Renal cortical epithelial cell (primary cell): ENCODE measurements around the gene INPP5K. TPM values are rescaled to one million over a fixed set of nuclear protein-coding genes. Genes with fewer than 3 reads are reported as not detected.
"Not testable (repeated sequence)": the region's sequence is repeated elsewhere in the genome, so short reads cannot be mapped to it uniquely, and the experiment has no call there.

ENCODE experiments used
- DNase-seq: peaks from one replicate; pipeline ENCODE4 v3.0.0-alpha.2; 2011; ENCODE audit warnings: low read depth
- total RNA-seq: library from RNA; depleted of rRNA; stranded (reverse); fragments of >200 nt; gene quantifications from 2 replicates; pipeline ENCODE4 v1.2.3, GENCODE V29; 2014

Gene INPP5K
- total RNA-seq, 1 donor from 2014 or later = 26.5 TPM

GRCh38 chr17:1464186-1464585, 52.2 kb downstream of the INPP5K start:
- no peak for DNase-seq

GRCh38 chr17:1462164-1463112, 54.0 kb downstream of the INPP5K start:
- no peak for DNase-seq

GRCh38 chr17:1461198-1461944, 55.0 kb downstream of the INPP5K start:
- DNase-seq = no peak

GRCh38 chr17:1460233-1460632, 56.2 kb downstream of the INPP5K start:
- DNase-seq = peak; percentile 70

- peak; percentile 76 for DNase-seq
Measured at GRCh38 chr17:1455797-1456599, 60.4 kb downstream of the INPP5K start, which contains the start of gene CRK. CRK (minus strand) TSS chr17:1456232; CDS start chr17:1456117, 115 bp downstream.

GRCh38 chr17:1455291-1455796, 61.1 kb downstream of the INPP5K start:
- DNase-seq = peak; percentile 54

GRCh38 chr17:1454541-1454940, 61.9 kb downstream of the INPP5K start:
- no peak for DNase-seq

DNA sequence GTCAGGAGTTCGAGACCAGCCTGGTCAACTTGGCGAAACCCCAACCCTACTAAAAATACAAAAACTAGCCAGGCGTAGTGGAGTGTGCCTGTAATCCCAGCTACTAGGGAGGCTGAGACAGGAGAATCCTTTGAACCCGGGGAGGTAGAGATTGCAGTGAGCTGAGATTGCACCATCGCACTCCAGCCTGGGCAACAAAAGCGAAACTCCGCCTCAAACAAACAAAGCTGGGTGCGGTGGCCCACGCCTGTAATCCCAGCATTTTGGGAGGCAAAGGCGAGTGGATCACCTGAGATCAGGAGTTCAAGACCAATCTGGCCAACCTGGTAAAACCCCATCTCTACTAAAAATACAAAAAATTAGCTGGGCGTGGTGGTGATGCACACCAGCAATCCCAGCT, 62.7 kb downstream of the INPP5K start:
- not testable (repeated sequence) for DNase-seq

GRCh38 chr17:1452836-1453235, 63.6 kb downstream of the INPP5K start:
- DNase-seq = no peak

DNA sequence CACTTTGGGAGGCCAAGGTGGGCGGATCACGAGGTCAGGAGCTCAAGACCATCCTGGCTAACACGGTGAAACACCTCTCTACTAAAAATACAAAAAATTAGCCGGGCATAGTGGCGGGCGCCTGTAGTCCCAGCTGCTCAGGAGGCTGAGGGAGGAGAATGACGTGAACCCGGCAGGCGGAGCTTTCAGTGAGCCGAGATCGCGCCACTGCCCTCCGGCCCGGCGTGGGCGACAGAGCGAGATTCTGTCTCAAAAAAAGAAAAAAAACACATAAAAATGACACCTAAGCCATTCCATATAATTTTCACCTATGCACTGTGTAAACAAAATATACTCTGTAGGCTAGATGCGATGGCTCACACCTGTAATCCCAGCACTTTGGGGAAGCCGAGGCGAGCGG, 66.2 kb downstream of the INPP5K start:
- DNase-seq = not testable (repeated sequence)

DNA sequence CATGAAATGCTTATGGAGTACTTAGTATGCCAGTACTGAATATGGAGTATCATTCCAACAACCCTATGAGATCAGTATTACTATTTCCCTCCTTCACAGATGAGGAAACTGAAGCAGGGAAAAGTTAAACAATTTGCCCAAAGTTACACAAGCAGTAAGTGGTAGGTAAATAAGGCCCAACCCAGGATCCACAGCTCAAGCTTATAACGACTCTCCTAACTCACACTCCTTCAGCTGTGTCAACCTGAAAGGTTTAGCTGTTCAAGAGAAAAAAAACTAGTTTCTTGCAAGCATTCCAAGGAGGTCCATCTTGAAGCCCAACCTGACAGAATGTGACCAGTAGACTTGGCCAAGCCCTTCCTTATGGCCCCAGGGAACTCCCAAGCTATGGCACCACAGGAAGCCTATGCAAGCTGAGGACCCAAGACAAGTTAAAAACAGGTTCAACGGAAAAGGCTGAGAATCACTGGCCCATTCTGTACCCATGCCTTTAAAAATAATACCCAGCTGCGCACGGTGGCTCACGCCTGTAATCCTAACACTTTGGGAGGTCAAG, 66.9 kb downstream of the INPP5K start:
- DNase-seq = no peak

- DNase-seq = no peak
Measured at GRCh38 chr17:1447052-1447451, 69.4 kb downstream of the INPP5K start.

DNA sequence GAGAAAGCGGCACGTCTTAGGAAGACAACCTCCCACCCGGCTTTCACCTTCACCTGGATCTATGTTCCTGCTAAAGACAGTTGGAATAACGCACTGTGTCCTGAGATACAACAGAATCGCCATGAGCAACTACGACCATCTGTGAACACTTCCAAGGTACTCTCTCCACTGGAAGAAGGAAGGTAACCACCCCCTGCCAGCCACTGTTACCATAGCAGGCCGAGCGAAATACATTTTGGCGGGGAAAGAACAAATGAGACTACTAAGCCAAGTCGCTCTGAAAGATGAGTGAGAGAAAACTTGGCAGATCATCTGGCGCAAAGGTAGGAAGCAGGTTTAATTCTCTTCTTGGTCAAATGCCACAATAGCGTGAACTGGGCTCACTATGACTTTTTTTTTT, 70.2 kb downstream of the INPP5K start:
- no peak for DNase-seq

DNA sequence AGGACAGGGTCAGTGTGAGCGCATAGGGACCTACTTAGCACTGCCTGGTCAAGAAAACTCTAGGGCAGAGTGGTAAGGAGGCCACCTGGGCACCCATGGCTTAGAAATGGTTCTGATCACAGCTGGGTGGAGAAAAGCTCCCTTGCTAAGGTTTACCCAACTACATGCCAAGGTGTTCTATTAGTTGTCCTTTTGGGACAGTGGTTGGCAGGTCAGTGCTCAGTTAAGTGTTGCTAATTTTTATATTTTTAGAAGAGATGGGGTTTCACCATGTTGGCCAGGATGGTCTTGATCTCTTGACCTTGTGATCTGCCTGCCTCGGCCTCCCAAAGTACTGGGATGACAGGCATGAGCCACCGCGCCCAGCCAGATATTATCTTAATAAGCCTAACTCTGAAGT, 70.7 kb downstream of the INPP5K start:
- not testable (repeated sequence) for DNase-seq

Other genes starting within 250 kb of the INPP5K start
- not detected in 2 replicates for gene BHLHA9, start 246.2 kb downstream of the INPP5K start, total RNA-seq
- not detected in 2 replicates for gene TRARG1, start 236.9 kb downstream of the INPP5K start, total RNA-seq
- gene YWHAE, start 116.4 kb downstream of the INPP5K start, total RNA-seq = 615 and 1,023 TPM in 2 replicates
- gene CRK, start 60.4 kb downstream of the INPP5K start, total RNA-seq = 159 and 234 TPM in 2 replicates
- gene MYO1C, start 23.9 kb downstream of the INPP5K start, total RNA-seq = 214 and 355 TPM in 2 replicates
- gene PITPNA, start 46.2 kb upstream of the INPP5K start, total RNA-seq = 12.2 and 28.3 TPM in 2 replicates
- 8.9 and 33.1 TPM in 2 replicates for gene SLC43A2, start 112.2 kb upstream of the INPP5K start, total RNA-seq
- 0.55 and 1.6 TPM in 2 replicates for gene SCARF1, start 129.1 kb upstream of the INPP5K start, total RNA-seq
- gene RILP, start 133.3 kb upstream of the INPP5K start, total RNA-seq = 4.9 and 19.8 TPM in 2 replicates
- gene PRPF8, start 168.3 kb upstream of the INPP5K start, total RNA-seq = 55.7 and 166 TPM in 2 replicates
- gene TLCD2, start 193.8 kb upstream of the INPP5K start, total RNA-seq = 6.6 and 7.5 TPM in 2 replicates
- gene WDR81, start 208.1 kb upstream of the INPP5K start, total RNA-seq = 29.2 and 42.6 TPM in 2 replicates
- 0.87 and 9.6 TPM in 2 replicates for gene SERPINF2, start 226.3 kb upstream of the INPP5K start, total RNA-seq
- gene SERPINF1, start 245.4 kb upstream of the INPP5K start, total RNA-seq = 0.70 and 4.9 TPM in 2 replicates